HG03064 (cell line): ENCODE measurements around the gene PTBP3.

Experiments
- ATAC-seq: cut with Tn5 transposase; IDR thresholded peaks from one replicate; pipeline ENCODE4 v1.9.1; 2021; ENCODE audit warnings: low read depth; ENCODE audit not compliant: unreplicated experiment

The PTBP3 gene

DNA sequence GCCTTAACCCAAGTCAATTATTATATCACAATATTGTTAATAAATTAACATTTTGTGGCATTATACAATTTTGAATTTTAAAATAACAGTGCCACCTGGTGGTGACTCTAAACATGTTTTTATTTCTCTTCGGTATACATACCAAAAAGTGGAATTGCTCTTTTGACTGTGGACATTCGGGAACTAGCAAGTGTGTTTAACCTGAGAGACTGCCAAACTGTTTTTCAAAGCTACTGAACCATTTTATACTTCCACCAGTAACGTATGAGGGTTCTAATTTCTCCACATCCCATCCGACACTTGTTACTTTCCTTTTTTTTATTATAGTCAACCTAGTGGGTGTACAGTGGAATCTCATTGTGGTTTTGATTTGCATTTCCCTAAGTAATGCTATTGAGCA lies 28.2 kb upstream of the PTBP3 start:
- ATAC-seq, result no peak

GRCh38 chr9:112360047-112360804 lies 26.8 kb upstream of the PTBP3 start:
- no peak for ATAC-seq

DNA sequence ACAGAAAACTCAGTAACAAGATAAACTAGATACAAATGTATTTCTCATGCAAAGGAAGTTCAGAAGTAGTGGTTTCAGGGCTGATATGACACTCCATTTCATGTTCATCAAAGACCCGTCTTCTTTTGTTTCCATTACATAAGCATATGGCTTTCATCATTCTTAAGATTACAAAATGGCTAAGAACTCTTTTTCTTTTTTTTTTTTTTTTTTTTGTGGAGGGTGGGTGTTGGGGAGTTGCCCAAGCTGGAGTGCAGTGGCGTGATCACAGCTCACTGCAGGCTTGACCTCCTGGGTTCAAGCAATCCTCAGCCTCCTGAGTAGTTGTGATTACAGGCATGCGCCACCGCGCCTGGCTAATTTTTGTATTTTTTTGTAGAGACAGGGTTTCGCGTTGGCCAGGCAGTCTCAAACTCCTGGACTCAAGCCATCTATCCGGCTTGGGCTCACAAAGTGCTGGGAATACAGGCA lies 22.0 kb upstream of the PTBP3 start:
- ATAC-seq, result no peak

GRCh38 chr9:112354081-112354743 lies 20.8 kb upstream of the PTBP3 start:
- no peak for ATAC-seq

DNA sequence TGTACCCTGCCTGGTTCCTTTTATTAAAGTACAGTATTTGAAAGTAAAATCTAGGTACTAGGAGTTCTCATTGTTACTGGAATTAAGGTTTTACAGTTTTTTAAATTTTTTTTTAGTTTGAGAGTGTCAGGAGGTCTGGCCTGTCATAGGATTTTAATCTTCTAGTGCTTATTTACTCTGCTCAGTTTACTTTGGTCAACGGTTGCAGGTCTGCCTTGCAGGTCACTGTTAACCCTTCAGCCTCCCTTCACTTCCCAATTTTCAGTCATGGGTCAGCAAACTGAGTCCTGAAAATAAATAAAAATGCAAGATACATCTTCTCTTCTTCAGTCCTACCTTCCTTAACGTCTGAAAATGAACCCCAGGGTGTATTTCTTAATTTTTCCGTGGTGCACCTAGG lies 18.8 kb upstream of the PTBP3 start:
- ATAC-seq, result no peak

DNA sequence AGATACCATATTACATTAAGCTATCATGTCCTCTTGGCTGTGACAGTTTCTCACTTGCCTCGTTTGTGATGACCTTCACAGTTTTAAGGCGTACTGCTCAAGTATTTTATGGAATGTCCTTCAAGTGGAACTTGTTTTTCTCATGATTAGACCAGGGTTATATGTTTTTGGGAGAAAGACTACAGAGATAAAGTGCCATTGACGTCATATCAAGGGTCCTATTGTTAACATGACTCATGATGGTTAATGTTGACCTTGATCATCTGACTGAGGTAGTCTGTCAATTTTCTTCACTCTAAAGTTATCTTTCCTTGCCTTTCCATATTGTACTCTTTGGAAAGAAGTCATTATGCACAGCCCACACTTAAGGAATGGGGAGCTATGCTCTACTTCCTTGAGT lies 17.8 kb upstream of the PTBP3 start:
- ATAC-seq, result no peak

DNA sequence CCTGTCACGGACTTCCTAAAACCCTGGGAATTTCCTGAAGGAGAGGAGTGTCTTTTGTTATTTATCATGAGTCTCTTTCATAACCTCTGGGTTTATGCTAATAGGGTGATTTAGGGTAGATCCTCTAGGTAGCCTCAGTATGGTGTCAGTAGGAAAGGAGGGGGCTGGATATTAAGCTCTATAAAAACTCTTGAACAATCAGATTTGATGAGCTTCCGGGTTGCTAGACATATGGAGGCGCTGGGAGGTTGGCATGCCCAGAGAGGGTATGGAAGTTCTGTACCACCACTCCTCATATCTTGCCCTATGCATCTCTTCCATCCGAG lies 15.6 kb upstream of the PTBP3 start:
- ATAC-seq, result no peak

DNA sequence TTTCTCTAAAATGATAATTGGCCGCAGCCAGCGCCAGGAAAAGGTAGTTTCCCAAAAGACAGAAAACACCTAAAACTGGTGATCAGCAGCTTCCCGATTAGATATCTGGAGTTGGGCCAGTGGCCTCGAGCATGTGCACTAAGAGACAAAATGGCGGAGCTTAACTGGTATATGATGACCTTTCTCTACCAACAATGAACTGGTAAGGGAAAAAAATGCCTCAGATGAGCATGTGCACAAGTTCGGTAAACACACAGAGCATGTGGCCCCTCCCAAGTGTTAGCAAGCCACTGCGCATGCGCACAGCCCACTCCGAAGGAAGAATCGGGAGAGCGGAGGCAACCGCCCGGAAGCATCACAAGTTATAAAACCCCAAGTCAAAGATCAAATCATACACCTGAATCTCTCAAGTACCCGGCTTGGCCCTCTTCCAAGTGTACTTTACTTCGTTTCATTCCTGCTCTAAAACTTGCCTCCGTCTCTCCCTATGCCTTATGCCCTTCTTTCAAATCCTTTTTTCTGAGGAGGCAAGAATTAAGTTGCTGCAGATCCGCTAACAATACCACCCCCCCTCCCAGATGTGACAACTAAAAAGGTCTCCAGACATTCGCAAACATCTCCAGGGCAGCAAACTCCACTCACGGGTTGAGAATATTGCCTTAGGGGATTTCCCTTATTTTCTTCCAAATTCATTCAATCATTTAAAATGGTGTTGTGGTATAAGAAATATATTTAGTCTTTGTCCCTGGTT lies 15.0 kb upstream of the PTBP3 start:
- ATAC-seq, result no peak

- ATAC-seq, result no peak
Measured at GRCh38 chr9:112341730-112342129, 8.3 kb upstream of the PTBP3 start.

- ATAC-seq, result no peak
Measured at GRCh38 chr9:112339886-112340285, 6.5 kb upstream of the PTBP3 start.

- ATAC-seq, result no peak
Measured at GRCh38 chr9:112338561-112338960, 5.1 kb upstream of the PTBP3 start.

DNA sequence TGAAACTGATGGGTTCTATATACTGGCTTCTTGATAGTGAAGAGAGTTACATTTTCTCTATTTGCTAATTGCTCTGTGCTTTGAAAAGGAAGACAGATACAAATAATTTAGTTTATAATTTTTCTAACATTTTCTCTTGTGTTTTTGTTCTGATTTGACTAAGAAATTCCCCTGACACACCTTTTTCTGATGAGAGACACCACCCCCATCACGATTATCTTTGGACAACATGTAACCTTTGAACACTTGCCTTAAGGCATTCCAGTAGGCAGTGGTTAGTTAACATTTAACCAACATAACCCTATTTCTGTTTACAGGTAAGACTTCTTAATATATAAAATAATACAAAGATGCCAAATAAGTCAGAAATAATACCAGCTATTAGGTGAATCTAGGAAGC lies 4.1 kb upstream of the PTBP3 start:
- no peak for ATAC-seq

DNA sequence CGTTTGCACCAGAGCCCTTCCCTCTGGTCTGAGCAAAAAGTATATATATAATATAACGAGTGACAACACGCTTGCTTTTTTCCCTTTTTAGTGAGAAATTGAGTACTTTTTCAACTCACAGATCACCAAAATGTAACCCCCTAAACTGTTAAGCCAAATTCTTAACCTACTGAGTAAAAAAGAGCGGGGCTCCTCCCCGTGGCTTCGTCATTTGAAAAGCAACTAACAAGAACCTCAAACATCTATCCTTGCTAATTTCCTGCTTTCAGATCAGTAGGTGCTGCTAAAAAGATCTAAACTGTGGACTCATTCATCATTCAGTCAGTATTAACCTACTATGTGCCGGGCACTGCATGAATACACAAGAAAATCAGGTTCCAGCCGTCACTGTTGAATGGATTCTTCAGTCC lies 1.0 kb upstream of the PTBP3 start:
- ATAC-seq, result no peak

DNA sequence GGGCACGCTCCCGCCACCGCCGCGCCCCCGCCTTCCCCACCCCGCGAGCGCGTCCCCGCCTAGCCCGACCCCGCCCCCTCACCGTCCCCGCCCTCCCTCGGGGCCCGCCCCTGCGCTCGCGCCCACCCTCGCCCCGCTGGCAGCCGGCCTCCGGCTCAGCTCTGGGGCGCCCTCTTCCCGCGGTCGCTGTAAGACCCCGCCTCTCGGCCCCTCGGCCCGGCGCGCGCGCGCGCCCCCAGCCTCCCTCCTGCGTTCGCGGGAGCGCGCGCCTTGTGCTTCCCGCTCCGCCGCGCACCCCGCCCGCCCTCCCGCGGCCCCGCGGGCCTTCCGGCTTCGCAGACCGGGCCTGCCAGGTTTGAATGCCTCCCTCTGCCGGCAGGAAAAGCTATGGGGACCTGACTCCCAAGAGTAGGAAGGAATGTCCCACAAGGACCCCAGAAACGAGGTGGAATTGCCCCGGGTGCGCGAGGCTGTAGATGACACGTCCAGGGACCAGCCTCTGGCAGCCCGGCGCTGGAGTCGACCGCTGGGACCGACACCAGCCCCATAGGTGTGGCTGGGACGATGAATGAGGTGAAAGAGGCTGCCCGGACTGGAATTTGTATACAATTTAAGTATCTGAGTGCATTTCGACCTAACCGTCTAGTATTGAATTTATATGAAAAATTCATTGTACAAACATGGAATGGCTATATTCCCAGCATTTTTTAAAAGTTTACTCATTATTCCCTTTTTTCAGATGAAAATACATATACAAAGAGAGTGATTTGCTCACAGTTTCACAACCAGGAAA lies 416 bp upstream of the PTBP3 start:
- peak; percentile 67 for ATAC-seq

GRCh38 chr9:112332674-112332976 lies 794 bp downstream of the PTBP3 start:
- ATAC-seq, result no peak

- ATAC-seq, result no peak
Measured at GRCh38 chr9:112332214-112332613, 1.2 kb downstream of the PTBP3 start.

- ATAC-seq, result no peak
Measured at GRCh38 chr9:112331674-112331952, 1.8 kb downstream of the PTBP3 start.

DNA sequence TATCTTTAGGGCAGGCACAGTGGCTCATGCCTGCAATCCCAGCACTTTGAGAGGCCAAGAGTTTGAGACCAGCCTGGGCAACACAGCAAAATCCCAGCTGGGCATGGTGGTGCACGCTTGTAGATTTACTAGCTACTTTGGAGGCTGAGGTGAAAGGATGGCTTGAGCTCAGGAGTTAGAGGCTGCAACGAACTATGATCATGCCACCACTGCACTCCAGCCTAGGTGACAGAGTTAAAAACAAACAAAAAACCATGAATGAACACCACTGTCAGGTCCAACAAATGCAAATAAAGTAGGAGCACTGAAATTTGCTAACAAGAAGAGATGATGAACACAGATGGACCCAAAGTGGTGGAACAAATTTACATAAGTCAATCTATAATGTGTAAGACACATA lies 4.9 kb downstream of the PTBP3 start:
- ATAC-seq, result no peak

- ATAC-seq, result no peak
Measured at GRCh38 chr9:112327718-112328450, 5.5 kb downstream of the PTBP3 start.

DNA sequence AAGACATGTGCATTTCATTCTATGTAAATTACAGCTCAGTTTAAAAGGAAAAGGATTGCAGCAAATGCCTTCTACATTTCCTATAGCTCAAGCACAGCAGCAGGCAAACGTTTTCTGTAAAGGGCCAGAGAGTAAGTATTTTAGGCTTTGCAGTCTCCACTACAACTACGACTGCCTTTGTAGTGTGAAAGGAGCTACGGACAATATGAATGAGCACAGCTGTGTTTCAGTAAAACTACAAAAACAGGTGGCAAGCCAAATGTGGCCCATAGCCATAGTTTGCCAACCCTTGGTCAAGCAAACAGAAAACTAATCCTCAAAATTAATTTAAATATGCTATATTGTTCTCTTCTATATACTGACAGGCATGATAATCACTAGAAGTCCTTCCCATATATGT lies 7.2 kb downstream of the PTBP3 start:
- no peak for ATAC-seq

DNA sequence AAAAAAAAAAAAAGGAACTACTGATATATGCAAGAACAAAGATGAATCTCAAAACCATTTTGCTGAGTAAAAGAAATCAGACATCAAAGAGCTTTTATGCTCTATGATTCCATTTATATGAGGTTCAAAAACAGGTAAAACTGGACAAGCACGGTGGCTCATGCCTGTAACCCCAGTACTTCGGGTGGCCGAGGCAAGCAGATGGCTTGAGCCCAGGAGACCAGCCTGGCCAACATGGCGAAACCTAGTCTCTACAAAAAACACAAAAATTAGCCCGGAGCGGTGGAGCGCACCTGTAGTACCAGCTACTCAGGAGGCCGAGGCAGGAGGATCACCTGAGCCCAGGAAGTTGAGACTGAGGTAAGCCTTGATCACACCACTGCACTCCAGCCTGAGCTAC lies 7.8 kb downstream of the PTBP3 start:
- ATAC-seq, result no peak
